Omental fat pad (tissue), 4 donors: ENCODE results near the gene ACSL4. TPM values are rescaled to one million over a fixed set of nuclear protein-coding genes. Genes with fewer than 3 reads are reported as not detected.
"Not testable (repeated sequence)": the region's sequence is repeated elsewhere in the genome, so short reads cannot be mapped to it uniquely, and the experiment has no call there.

Experiments
- ATAC-seq: fragments of 150-250 bp; one replicate; pipeline ENCODE4 v1.9.1; 2016; ENCODE audit warnings: mild to moderate bottlenecking, moderate library complexity; ENCODE audit not compliant: low FRiP score
- DNase-seq: peaks from one replicate; pipeline ENCODE4 v3.0.0-alpha.2; 2019; ENCODE audit warnings: low spot score
- total RNA-seq, 4 donors: library from RNA; depleted of rRNA; stranded (reverse); fragments of >200 nt; gene quantifications; one replicate each; pipeline ENCODE4 v1.1.0, GENCODE V29; 2016
- TF ChIP-seq, protein P1 (sequence below), 3 donors: fragments of 450-650 bp; IDR thresholded peaks; one replicate each; pipeline ENCODE4 v1.5.1; 2016 to 2017; ENCODE audit warnings: antibody characterized with exemption in 3 of 3, mild to moderate bottlenecking in 3 of 3, moderate library complexity in 2 of 3

The ACSL4 gene
- total RNA-seq, 4 donors from 2014 or later, result 94.7 to 244 (median 166) TPM

DNA sequence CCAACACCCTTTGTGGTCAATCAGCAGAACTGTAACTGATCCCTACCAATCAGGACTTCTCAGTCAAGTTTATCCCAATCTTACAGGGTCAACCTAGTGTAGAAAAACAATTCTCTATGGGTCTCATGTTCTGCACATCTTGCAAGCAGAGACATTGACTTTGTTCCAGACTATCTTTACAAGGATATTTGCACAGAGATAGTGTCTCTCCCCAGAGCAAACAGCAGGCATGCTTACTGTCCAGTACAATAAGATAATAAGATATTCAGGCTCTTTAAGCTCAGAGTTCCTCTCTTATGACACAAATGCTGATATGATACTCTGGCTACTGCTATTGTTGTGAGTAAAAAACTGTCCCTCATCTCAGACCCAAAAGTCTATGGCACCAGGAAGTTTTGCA lies 53.2 kb downstream of the ACSL4 start:
- ATAC-seq (no peak), DNase-seq (no peak)
- TF ChIP-seq, protein P1, sequence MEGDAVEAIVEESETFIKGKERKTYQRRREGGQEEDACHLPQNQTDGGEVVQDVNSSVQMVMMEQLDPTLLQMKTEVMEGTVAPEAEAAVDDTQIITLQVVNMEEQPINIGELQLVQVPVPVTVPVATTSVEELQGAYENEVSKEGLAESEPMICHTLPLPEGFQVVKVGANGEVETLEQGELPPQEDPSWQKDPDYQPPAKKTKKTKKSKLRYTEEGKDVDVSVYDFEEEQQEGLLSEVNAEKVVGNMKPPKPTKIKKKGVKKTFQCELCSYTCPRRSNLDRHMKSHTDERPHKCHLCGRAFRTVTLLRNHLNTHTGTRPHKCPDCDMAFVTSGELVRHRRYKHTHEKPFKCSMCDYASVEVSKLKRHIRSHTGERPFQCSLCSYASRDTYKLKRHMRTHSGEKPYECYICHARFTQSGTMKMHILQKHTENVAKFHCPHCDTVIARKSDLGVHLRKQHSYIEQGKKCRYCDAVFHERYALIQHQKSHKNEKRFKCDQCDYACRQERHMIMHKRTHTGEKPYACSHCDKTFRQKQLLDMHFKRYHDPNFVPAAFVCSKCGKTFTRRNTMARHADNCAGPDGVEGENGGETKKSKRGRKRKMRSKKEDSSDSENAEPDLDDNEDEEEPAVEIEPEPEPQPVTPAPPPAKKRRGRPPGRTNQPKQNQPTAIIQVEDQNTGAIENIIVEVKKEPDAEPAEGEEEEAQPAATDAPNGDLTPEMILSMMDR (IDR thresholded peaks at IDR 0.05), result no peak

DNA sequence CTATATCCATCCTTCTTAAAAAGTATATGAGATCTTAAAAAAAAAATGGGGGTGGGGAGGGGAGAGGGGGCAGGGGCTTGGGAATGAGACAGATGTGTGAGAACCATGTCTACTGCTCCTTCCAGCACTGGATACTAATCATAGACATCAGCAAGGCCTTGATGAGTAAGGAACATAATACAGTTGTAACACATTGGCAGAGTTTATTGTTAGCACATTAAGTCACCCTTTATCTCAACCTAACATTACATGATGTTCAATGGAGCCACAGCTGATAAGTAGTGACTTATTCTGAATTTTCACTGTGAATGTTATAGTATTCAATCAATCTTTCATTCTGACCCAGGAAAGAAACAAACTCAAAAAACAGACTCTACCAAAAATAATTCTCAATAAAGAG lies 60.8 kb downstream of the ACSL4 start:
- TF ChIP-seq, protein P1 (IDR thresholded peaks at IDR 0.05), result no peak
- ATAC-seq, result no peak
- no peak for DNase-seq

DNA sequence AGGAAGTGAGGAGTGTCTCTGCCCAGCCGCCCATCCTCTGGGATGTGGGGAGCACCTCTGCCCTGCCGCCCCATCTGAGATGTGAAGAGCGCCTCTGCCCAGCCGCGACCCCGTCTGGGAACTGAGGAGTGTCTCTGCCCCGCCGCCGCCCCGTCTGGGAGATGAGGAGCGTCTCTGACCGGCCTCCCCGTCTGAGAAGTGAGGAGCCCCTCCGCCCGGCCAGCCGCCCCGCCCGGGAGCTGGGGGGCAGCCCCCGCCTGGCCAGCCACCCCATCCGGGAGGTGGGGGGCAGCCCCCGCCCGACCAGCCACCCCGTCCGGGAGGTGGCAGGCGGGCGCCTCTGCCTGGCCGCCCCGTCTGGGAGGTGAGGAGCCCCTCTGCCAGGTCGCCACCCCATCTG lies 61.9 kb downstream of the ACSL4 start:
- not testable (repeated sequence) for DNase-seq, ATAC-seq

DNA sequence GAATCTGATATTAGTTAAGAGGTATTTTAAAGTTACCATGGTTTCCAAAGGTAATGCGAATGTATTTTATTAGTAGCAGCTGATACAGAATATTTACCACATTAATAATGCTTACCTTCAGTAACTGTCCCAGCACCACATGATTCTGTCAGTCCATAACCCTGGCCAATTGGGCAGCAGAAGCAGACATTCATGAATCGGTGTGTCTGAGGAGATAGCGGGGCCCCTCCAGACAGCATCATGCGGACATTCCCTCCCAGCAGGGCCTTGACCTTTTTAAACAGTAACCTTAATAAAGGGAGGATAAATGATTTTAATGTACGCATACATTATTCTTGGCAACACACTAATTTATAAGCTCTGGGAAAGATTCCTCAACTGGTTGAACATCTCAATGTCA lies 65.1 kb downstream of the ACSL4 start:
- TF ChIP-seq, protein P1 (IDR thresholded peaks at IDR 0.05), result no peak
- ATAC-seq, result no peak

DNA sequence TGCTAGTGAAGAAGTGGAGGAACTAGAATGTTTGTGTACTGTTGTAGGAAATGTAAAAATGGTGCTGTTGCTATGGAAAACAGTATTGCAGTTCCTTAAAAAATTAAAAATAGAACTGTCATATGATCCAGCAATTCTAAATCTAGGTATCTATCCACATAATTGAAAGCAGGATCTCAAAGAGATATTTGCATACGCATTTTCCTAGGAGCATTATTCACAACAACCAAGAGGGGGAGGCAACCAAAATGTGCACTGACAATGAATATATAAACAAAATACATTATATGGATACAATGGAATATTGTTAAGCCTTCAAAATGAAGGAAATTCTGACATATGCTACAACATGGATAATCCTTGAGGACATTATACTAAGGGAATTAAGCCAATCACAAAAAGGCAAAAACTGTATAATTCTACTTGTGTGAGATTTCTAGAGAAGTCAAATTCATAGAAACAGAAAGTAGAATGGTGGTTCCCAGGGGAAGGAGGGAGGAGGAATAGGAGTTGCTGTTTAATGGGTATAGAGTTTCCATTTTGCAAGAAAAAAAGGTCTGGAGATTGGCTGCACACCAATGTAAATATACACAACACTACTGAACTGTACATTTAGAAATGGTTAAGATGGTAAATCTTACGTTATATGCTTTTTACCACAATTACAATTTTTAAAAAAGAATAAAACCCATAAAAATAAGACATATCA lies 72.5 kb downstream of the ACSL4 start:
- TF ChIP-seq, protein P1 (IDR thresholded peaks at IDR 0.05), result no peak
- no peak for ATAC-seq
- no peak for DNase-seq

More for the DNA sequence above, 65.1 kb downstream of the ACSL4 start:
- DNase-seq, result no peak

DNA sequence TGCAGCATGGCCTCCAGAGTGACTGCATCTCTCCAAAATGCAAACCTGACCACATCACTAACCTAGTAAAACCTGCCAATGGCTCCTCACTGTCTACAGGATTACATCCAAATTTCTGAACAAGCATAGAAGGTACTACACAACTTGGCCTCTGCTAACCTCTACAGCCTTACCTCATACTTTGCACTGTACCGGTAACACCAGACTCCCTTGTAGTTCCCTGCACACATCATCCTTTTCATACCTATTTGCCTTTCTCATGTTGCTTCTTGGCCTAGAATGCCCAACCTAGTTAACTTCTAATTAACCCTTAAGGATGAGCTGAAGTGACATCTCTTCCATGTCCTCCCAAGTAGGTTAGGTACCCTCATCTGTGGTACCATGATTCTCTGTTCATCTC lies 74.7 kb downstream of the ACSL4 start:
- no peak for DNase-seq
- no peak for ATAC-seq
- TF ChIP-seq, protein P1 (IDR thresholded peaks at IDR 0.05), result no peak

DNA sequence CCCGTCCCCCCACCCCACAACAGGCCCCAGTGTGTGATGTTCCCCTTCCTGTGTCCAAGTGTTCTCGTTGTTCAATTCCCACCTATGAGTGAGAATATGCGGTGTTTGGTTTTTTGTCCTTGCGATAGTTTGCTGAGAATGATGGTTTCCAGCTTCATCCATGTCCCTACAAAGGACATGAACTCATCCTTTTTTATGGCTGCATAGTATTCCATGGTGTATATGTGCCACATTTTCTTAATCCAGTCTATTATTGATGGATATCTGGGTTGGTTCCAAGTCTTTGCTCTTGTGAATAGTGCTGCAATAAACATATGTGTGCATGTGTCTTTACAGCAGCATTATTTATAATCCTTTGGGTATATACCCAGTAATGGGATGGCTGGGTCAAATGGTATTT lies 75.7 kb downstream of the ACSL4 start:
- not testable (repeated sequence) for ATAC-seq, DNase-seq

DNA sequence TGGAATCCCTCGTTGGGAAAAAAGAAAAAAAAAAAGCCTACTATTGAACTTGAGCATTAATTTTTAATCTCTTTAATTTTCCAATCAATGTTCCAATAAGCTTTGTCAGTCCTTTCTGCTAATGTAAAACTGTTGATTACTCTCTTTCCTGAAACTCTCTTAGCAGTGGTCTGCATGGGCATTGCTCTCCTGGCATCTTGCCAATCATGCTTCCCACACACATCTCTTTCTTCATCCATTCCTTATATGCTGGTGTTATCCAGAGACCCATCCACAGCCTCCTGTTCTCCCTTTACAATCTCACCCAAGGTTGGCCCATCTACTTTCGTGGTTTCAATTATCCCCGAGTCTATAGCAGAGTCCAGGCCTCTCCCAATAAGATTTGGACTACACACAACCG lies 76.3 kb downstream of the ACSL4 start:
- no peak for ATAC-seq
- DNase-seq, result no peak
- TF ChIP-seq, protein P1 (IDR thresholded peaks at IDR 0.05), result no peak
